Heart right ventricle (tissue), 16 donors: Measurements from ENCODE around the gene LETM1. TPM values are rescaled to one million over a fixed set of nuclear protein-coding genes. Genes with fewer than 3 reads are reported as not detected.

ENCODE experiments used
- ATAC-seq, 8 donors: fragments of 200-7000 bp; cut with Tn5 transposase; one replicate each; pipeline ENCODE4 v1.9.1; 2020; ENCODE audit warnings: mild to moderate bottlenecking in 8 of 8, moderate library complexity in 8 of 8, moderate number of reproducible peaks in 1 of 8
- DNase-seq, 2 donors: peaks; one replicate each; pipeline ENCODE4 v3.0.0-alpha.2; 2020
- H3K27ac ChIP-seq, 10 donors: fragments of 200-600 bp; sonication (generic) in 2 of 10; one replicate each; pipeline versions ENCODE4 v1.5.0 to v1.8.0; 2020 to 2022; ENCODE audit warnings: mild to moderate bottlenecking in 3 of 10
- H3K27me3 ChIP-seq, 7 donors: fragments of 200-600 bp; one replicate each; pipeline ENCODE4 v1.8.0; 2021 to 2022; ENCODE audit warnings: mild to moderate bottlenecking in 2 of 7
- H3K36me3 ChIP-seq, 9 donors: fragments of 200-600 bp; sonication (generic) in 1 of 9; one replicate each; pipeline versions ENCODE4 v1.5.0 to v1.8.0; 2020 to 2022; ENCODE audit warnings: mild to moderate bottlenecking in 2 of 9
- H3K4me1 ChIP-seq, 9 donors: fragments of 200-600 bp; sonication (generic) in 1 of 9; one replicate each; pipeline versions ENCODE4 v1.5.0 to v1.8.0; 2020 to 2022; ENCODE audit warnings: mild to moderate bottlenecking in 4 of 9
- H3K4me3 ChIP-seq, 10 donors: fragments of 200-600 bp; sonication (generic) in 2 of 10; one replicate each; pipeline versions ENCODE4 v1.5.0 to v1.8.0; 2020 to 2022; ENCODE audit warnings: mild to moderate bottlenecking in 7 of 10, moderate library complexity in 2 of 10
- H3K9me3 ChIP-seq, 11 donors: fragments of 200-600 bp in 10 of 11; sonication (generic) in 2 of 11; one replicate each; pipeline versions ENCODE4 v1.5.0 to v1.8.0; 2013 to 2022; ENCODE audit warnings: mild to moderate bottlenecking in 2 of 11, control low read depth in 1 of 11, moderate library complexity in 1 of 11
- CTCF ChIP-seq, 9 donors: fragments of 200-600 bp; sonication (generic) in 2 of 9; IDR thresholded peaks; one replicate each; pipeline versions ENCODE4 v1.5.0 to v1.8.0; 2021 to 2022; ENCODE audit warnings: antibody characterized with exemption in 9 of 9, mild to moderate bottlenecking in 5 of 9, moderate library complexity in 1 of 9
- WGBS, 2 donors: extraction: QIAGEN DNeasy Blood & Tissue Kit; methylation state at CpG; one replicate each; pipeline ENCODE4 v1.1.7; 2013; ENCODE audit warnings: inconsistent platforms in 1 of 2; 5-methylcytosine and 5-hydroxymethylcytosine counted together
- intact Hi-C, 10 donors: fragments of 100-400 bp; cut with DNase I; formaldehyde crosslinking; loops; one replicate each; pipeline versions ENCODE4 v1.11.1 to v1.14.2; 2022
- polyA plus RNA-seq, 2 donors: library from polyadenylated mRNA; stranded (reverse); fragments of 200-250 nt; gene quantifications; one replicate each; pipeline ENCODE4 v1.2.3, GENCODE V29; 2013
- total RNA-seq, 10 donors: library from RNA; stranded (reverse); fragmentation: NEBNext Ultra II Directional in 3 of 10; extraction: Animal tissue kit (Norgen Biotek cat#: 25700) in 3 of 10; gene quantifications; one replicate each; pipeline versions ENCODE4 v1.2.1 to v1.2.4, GENCODE V29; 2021 to 2023
- donor health status: Arrhythmogenic right ventricular cardiomyopathy.
- donor health status: ischemic (EF 13 %, LVEDD 7.1; RV severe dilation, severe dysfunction).
- donor health status: healthy with polysubstance abuse.
- donor health status: DM: no; HTN: yes; CAD: no.
- donor health status: DM: no; HTN: no; CAD: no.
- donor health status: ischemic (EF 25% LVEDD 6.9; RV normal size, moderate dysfunction).
- donor health status: ischemic (EF 25% LVEDD 5.7; RV mildly dilated, moderate dysfunction).
- donor health status: healthy.
- donor health status: DM: yes; HTN: yes; CAD: no.
- donor health status: Ischemic cardiomyopathy.
- donor health status: ischemic (EF 35%, LVEDD 5.7; RV mildly dilated, moderate dysfunction).
- donor health status: nonischemic (EF 11% LVEDD 7.7; RV severe dilation, severe dysfunction).
- donor health status: DM: yes; HTN: yes; CAD: no.
- donor health status: PGD.
- donor health status: ischemic (EF 29% LVEDD 5.4; RV normal size, mild dysfunction).
- donor health status: nonischemic (EF 23%, LVEDD 6.1; RV moderate dilation, normal function).

The LETM1 gene
- total and polyA plus RNA-seq, 12 donors, result 23.4 to 53.1 (median 41.2) TPM

GRCh38 chr4:1799387-1800375 is 56.3 kb downstream of the LETM1 start:
- peaks cover 5 to 11% (median 9%) of the 10 kb centered on the region in 9 donors for H3K4me1 ChIP-seq
- H3K27me3 ChIP-seq, result peaks cover 11 to 41% (median 36%) of the 10 kb centered on the region in 7 donors
- intact Hi-C loops, result loop anchor here in 1 of 10 donors (5.0 kb wide), 1 partner anchor 47 kb away; no protein-coding TSS in a partner anchor
- ATAC-seq (no peak), DNase-seq (no peak)
- no peaks in the 10 kb centered on the region for H3K36me3 ChIP-seq
- no peak for TF ChIP-seq CTCF (IDR thresholded peaks at IDR 0.05)
- H3K9me3 ChIP-seq, result no peaks in the 10 kb centered on the region
- 94 to 95% methylated on average over 38 to 41 of the region's 41 CpGs for WGBS, 2 donors
- no peak overlapping the region for H3K27ac ChIP-seq
- no peak overlapping the region for H3K4me3 ChIP-seq

DNA sequence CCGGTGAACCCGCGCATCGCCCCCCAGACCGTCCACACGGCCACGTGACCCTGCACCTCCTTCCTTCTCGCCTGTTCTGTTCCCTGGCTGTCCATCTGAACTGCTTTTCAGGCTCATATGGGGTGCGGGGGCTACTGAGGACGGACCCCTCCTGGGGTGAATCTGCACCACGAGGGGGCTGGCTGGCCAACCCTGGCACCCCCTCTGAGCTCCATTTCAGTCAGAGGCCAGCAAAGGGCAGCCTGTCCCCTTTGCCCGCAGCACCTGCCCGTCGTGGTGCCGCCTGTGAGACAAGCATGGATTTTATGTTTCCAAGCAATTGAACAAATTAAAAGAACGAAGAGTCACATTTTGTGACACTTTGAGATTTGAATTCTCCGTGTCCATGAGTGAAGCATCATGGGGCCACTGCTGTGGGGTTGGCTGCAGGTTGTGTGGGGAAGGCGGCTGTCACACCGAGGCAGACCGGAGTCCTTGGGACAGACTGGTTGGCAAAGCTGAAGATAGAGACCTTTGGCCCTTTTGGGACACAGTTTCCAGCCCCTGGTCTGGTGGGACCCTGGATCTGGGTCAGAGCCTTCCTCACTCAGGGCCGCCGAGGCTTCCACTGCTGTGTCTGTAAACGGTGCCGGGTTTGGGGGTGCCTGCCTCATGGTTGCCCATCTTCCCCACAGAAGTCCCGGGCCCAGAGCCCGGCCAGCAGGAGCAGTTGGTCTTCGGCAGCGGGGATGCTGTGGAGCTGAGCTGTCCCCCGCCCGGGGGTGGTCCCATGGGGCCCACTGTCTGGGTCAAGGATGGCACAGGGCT is 57.2 kb downstream of the LETM1 start:
- intact Hi-C loops, result loop anchor here in 1 of 10 donors (5.0 kb wide), 1 partner anchor 46 kb away; no protein-coding TSS in a partner anchor
- ATAC-seq, result no peak
- Histone ChIP-seq H3K27ac (no peak overlapping the region), H3K4me1 (peaks cover 8 to 20% (median 16%) of the 10 kb centered on the region in 9 donors), H3K9me3 (no peaks in the 10 kb centered on the region), H3K27me3 (peaks cover 19 to 50% (median 45%) of the 10 kb centered on the region in 7 donors), H3K36me3 (no peaks in the 10 kb centered on the region), H3K4me3 (no peak overlapping the region)
- WGBS, 2 donors, result 88 to 89% methylated on average over 30 of the region's 30 CpGs
- no peak for DNase-seq
- TF ChIP-seq CTCF (IDR thresholded peaks at IDR 0.05), result no peak

DNA sequence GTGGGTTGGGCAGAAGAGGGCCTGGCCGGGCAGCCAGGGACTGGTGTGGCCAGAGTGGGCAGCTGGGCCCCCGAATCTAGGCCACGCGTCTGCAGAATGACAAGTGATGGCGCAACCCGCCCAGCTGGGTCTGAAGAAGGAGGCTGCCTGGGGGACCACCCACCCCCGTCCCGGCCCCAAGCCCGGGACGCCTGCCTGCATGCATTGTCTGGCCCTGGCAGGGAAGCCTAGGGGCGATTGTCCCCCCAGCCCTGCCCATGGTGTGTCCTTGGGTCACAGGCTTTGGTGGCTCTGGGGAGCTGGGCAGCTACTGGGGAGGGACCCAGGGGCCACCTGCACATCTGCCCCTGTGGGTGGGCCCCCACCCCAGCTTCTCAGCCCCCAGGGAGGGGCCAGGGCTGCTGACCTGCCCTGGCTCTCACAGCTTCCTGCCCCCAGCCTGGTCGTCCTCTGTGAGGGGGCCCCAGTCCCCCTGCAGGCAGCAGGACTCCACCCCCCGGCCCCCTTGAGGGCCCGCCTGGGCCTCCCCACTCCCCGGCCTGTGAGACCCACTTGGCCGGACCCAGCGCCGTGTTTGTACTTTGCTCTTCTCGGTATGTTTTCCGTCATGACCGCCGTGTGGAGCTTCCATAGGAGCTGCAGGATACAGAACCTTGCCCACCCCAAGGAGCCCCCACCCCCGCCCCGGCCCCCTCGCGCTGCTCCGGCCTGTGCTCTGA is 57.9 kb downstream of the LETM1 start:
- no peaks in the 10 kb centered on the region for H3K9me3 ChIP-seq
- ATAC-seq, result no peak
- no peak for TF ChIP-seq CTCF (IDR thresholded peaks at IDR 0.05)
- no peak overlapping the region for H3K4me3 ChIP-seq
- no peak for DNase-seq
- H3K27me3 ChIP-seq, result peaks cover 19 to 51% (median 46%) of the 10 kb centered on the region in 7 donors
- no peaks in the 10 kb centered on the region for H3K36me3 ChIP-seq
- no peak overlapping the region for H3K27ac ChIP-seq
- WGBS, 2 donors, result 88 to 89% methylated on average over 25 to 27 of the region's 27 CpGs
- intact Hi-C loops, result loop anchor here in 1 of 10 donors (5.0 kb wide), 1 partner anchor 46 kb away; no protein-coding TSS in a partner anchor
- peaks cover 8 to 20% (median 16%) of the 10 kb centered on the region in 9 donors for H3K4me1 ChIP-seq
